ACC112 (cell line): ENCODE data around the gene RGS21.
A peak's percentile ranks its signal among the peaks of the same experiment; 100 is the strongest.

Source experiments
- H2AFZ ChIP-seq: fragments of 200-600 bp; sonication (generic); one replicate; pipeline ENCODE4 v1.6.0; 2017; ENCODE audit warnings: antibody characterized with exemption, low read length; ENCODE audit not compliant: unreplicated experiment
- H3K27ac ChIP-seq: fragments of 200-600 bp; sonication (generic); 2 replicates; pipeline ENCODE4 v1.5.1; 2014; ENCODE audit warnings: low read depth, mild to moderate bottlenecking, antibody characterized with exemption, low read length, moderate library complexity
- H3K27me3 ChIP-seq: fragments of 200-600 bp; sonication (generic); 2 replicates; pipeline ENCODE4 v1.6.1; 2014; ENCODE audit warnings: mild to moderate bottlenecking, antibody characterized with exemption, low read length, moderate library complexity, mixed read lengths; ENCODE audit not compliant: insufficient read depth
- H3K36me3 ChIP-seq: fragments of 200-600 bp; sonication (generic); 2 replicates; pipeline ENCODE4 v1.6.1; 2016; ENCODE audit warnings: mild to moderate bottlenecking, antibody characterized with exemption, low read length, moderate library complexity, mixed read lengths; ENCODE audit not compliant: insufficient read depth
- H3K4me1 ChIP-seq: fragments of 200-600 bp; sonication (generic); one replicate; pipeline ENCODE4 v1.6.1; 2016; ENCODE audit warnings: low read length, mixed read lengths; ENCODE audit not compliant: insufficient read depth, unreplicated experiment, control insufficient read depth
- H3K4me3 ChIP-seq: fragments of 200-600 bp; sonication (generic); 2 replicates; pipeline ENCODE4 v1.5.1; 2014; ENCODE audit warnings: mild to moderate bottlenecking, low read depth, low read length
- H3K79me2 ChIP-seq: fragments of 200-600 bp; sonication (generic); one replicate; pipeline ENCODE4 v1.6.0; 2016; ENCODE audit warnings: low read length; ENCODE audit not compliant: control insufficient read depth, unreplicated experiment, insufficient read depth

Gene RGS21

DNA sequence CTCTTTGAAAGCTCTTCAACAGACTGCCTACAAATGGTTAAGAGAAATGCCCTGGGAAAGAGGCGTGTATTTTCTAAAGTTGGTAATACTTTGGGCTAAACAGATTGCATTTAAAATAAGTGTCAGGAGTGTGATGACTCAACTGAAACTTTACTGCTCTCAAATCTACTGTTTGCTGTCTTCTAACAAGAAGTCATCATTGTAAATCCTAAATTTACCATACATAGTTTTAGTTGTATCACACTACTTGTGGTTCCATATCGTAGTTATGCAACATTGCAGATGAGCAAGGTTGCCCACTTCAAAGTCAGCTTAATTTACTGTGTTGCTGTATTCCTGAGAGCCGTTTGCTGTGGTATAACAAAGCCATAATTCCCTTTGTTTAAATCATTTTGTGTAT lies 59.6 kb downstream of the RGS21 start:
- Histone ChIP-seq H3K4me3 (no peak overlapping the region), H3K36me3 (no peaks in the 10 kb centered on the region), H3K4me1 (no peaks in the 10 kb centered on the region), H3K79me2 (no peaks in the 10 kb centered on the region), H2AFZ (no peak overlapping the region), H3K27me3 (0 out of 2 replicates have a peak, but pooled peaks cover 3% of the 10 kb centered on the region), H3K27ac (no peak overlapping the region)

GRCh38 chr1:192378276-192378675 lies 61.5 kb downstream of the RGS21 start:
- no peaks in the 10 kb centered on the region for H3K27me3 ChIP-seq
- H3K4me1 ChIP-seq, result no peaks in the 10 kb centered on the region
- H3K79me2 ChIP-seq, result no peaks in the 10 kb centered on the region
- H3K4me3 ChIP-seq, result no peak overlapping the region
- no peak overlapping the region for H3K27ac ChIP-seq
- no peaks in the 10 kb centered on the region for H3K36me3 ChIP-seq
- H2AFZ ChIP-seq, result no peak overlapping the region

- H3K4me1 ChIP-seq, result no peaks in the 10 kb centered on the region
- H2AFZ ChIP-seq, result no peak overlapping the region
- no peaks in the 10 kb centered on the region for H3K79me2 ChIP-seq
- H3K27ac ChIP-seq, result no peak overlapping the region
- H3K27me3 ChIP-seq, result no peaks in the 10 kb centered on the region
- H3K36me3 ChIP-seq, result no peaks in the 10 kb centered on the region
- H3K4me3 ChIP-seq, result no peak overlapping the region
Observed at GRCh38 chr1:192378878-192379277, 62.1 kb downstream of the RGS21 start.

- H3K79me2 ChIP-seq, result no peaks in the 10 kb centered on the region
- H3K27me3 ChIP-seq, result no peaks in the 10 kb centered on the region
- no peaks in the 10 kb centered on the region for H3K36me3 ChIP-seq
- no peaks in the 10 kb centered on the region for H3K4me1 ChIP-seq
- H3K27ac ChIP-seq, result no peak overlapping the region
- H2AFZ ChIP-seq, result no peak overlapping the region
- H3K4me3 ChIP-seq, result no peak overlapping the region
Observed at GRCh38 chr1:192379554-192379953, 62.8 kb downstream of the RGS21 start.

GRCh38 chr1:192382758-192383157 lies 66.0 kb downstream of the RGS21 start:
- H3K79me2 ChIP-seq, result no peaks in the 10 kb centered on the region
- H2AFZ ChIP-seq, result no peak overlapping the region
- H3K4me3 ChIP-seq, result no peak overlapping the region
- no peaks in the 10 kb centered on the region for H3K27me3 ChIP-seq
- no peaks in the 10 kb centered on the region for H3K4me1 ChIP-seq
- H3K36me3 ChIP-seq, result no peaks in the 10 kb centered on the region
- no peak overlapping the region for H3K27ac ChIP-seq

GRCh38 chr1:192386051-192386650 lies 69.4 kb downstream of the RGS21 start:
- no peak overlapping the region for H3K4me3 ChIP-seq
- peak overlapping the region; percentile 12 for H2AFZ ChIP-seq
- H3K27me3 ChIP-seq, result no peaks in the 10 kb centered on the region
- no peak overlapping the region for H3K27ac ChIP-seq
- no peaks in the 10 kb centered on the region for H3K36me3 ChIP-seq
- H3K79me2 ChIP-seq, result no peaks in the 10 kb centered on the region
- H3K4me1 ChIP-seq, result no peaks in the 10 kb centered on the region

DNA sequence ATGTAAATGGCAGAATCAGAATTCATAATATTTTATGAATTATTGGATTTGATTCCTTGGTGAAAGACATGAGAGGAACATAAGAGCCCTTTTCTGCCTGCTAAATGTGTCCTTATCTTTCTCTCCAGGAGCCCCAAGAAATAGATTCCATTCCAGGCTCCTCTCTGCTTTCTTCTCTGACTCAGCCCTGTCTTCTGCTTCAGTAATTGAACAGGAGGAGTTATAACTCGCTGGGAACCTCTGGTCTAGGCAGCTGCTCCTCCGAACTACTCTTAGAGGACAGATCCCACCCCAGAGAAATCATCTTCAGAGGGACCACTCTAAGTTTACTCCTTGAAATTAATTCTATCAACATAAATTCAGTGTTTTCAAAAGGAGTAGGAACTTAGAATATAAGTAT lies 78.4 kb downstream of the RGS21 start:
- H3K4me1 ChIP-seq, result no peaks in the 10 kb centered on the region
- no peak overlapping the region for H3K4me3 ChIP-seq
- no peaks in the 10 kb centered on the region for H3K27me3 ChIP-seq
- no peaks in the 10 kb centered on the region for H3K36me3 ChIP-seq
- H2AFZ ChIP-seq, result no peak overlapping the region
- H3K27ac ChIP-seq, result no peak overlapping the region
- H3K79me2 ChIP-seq, result no peaks in the 10 kb centered on the region

GRCh38 chr1:192395895-192396294 lies 79.1 kb downstream of the RGS21 start:
- Histone ChIP-seq H3K4me1 (no peaks in the 10 kb centered on the region), H3K4me3 (no peak overlapping the region), H3K27ac (no peak overlapping the region), H3K36me3 (no peaks in the 10 kb centered on the region), H2AFZ (no peak overlapping the region), H3K79me2 (no peaks in the 10 kb centered on the region), H3K27me3 (no peaks in the 10 kb centered on the region)

DNA sequence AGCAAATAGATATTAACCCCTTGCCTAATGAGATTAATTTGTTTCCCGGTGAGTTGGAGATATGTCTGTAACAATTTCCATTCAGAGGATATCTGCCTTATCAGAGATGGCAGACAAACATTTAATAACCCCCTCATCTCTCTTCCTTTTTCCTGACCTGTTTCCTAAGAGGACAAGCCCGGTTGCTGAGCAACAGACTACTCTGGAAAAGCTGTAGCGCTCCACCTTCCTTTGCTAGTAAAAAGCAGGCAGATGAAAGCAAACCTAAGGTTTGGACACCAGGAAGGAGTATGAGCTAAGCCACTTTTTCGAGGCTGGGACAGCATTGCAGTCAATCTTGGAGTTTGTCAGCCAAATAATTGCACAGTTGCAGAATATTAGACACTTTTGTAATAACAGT lies 82.4 kb downstream of the RGS21 start:
- Histone ChIP-seq H3K36me3 (no peaks in the 10 kb centered on the region), H2AFZ (peak overlapping the region; percentile 49)

GRCh38 chr1:192401825-192402224 lies 85.0 kb downstream of the RGS21 start:
- peaks cover 10% of the 10 kb centered on the region for H3K4me1 ChIP-seq
- H3K36me3 ChIP-seq, result no peaks in the 10 kb centered on the region
- H3K79me2 ChIP-seq, result no peaks in the 10 kb centered on the region
- peak overlapping the region; percentile 64 for H3K4me3 ChIP-seq
- no peak overlapping the region for H3K27ac ChIP-seq
- peak overlapping the region; percentile 84 for H2AFZ ChIP-seq
- no peaks in the 10 kb centered on the region for H3K27me3 ChIP-seq

More for the DNA sequence above, 82.4 kb downstream of the RGS21 start:
- Histone ChIP-seq H3K4me1 (peaks cover 10% of the 10 kb centered on the region), H3K27ac (no peak overlapping the region), H3K27me3 (no peaks in the 10 kb centered on the region), H3K4me3 (no peak overlapping the region), H3K79me2 (no peaks in the 10 kb centered on the region)

GRCh38 chr1:192402571-192402970 lies 85.8 kb downstream of the RGS21 start:
- H3K4me3 ChIP-seq, result no peak overlapping the region
- no peaks in the 10 kb centered on the region for H3K36me3 ChIP-seq
- H3K27me3 ChIP-seq, result no peaks in the 10 kb centered on the region
- peaks cover 10% of the 10 kb centered on the region for H3K4me1 ChIP-seq
- peak overlapping the region; percentile 64 for H2AFZ ChIP-seq
- no peak overlapping the region for H3K27ac ChIP-seq
- H3K79me2 ChIP-seq, result no peaks in the 10 kb centered on the region
